Testis (tissue), 3 donors: ENCODE measurements around the gene GK2. TPM values are rescaled to one million over a fixed set of nuclear protein-coding genes. Genes with fewer than 3 reads are reported as not detected.

Experiments used
- DNase-seq: peaks from one replicate; pipeline ENCODE4 v3.0.0-alpha.2; 2019
- H3K27ac ChIP-seq, 2 donors: fragments of 200-600 bp; sonication (generic); one replicate each; pipeline ENCODE4 v1.5.1; 2019
- H3K27me3 ChIP-seq: fragments of 200-600 bp; sonication (generic); one replicate; pipeline ENCODE4 v1.5.1; 2019
- H3K36me3 ChIP-seq: fragments of 200-600 bp; sonication (generic); one replicate; pipeline ENCODE4 v1.5.1; 2017; ENCODE audit warnings: low read depth; ENCODE audit errors: missing control alignments
- H3K4me1 ChIP-seq: fragments of 200-600 bp; sonication (generic); one replicate; pipeline ENCODE4 v1.5.1; 2019
- H3K4me3 ChIP-seq, 2 donors: fragments of 200-600 bp; sonication (generic); one replicate each; pipeline ENCODE4 v1.5.1; 2017 to 2019
- H3K9me3 ChIP-seq: fragments of 200-600 bp; sonication (generic); one replicate; pipeline ENCODE4 v1.5.1; 2017
- POLR2A ChIP-seq: fragments of 450-650 bp; IDR thresholded peaks from one replicate; pipeline ENCODE4 v1.6.1; 2017; ENCODE audit warnings: antibody characterized with exemption, mild to moderate bottlenecking, moderate library complexity
- WGBS, 2 donors: methylation state at CpG; one replicate each; pipeline ENCODE4 v1.1.5; 2018; 5-methylcytosine and 5-hydroxymethylcytosine counted together
- intact Hi-C: fragments of 100-400 bp; cut with DNase I; formaldehyde crosslinking; loops from one replicate; pipeline ENCODE4 v1.15.1; 2023; ENCODE audit warnings: low total_unique reads
- polyA plus RNA-seq: library from polyadenylated mRNA; stranded (reverse); fragments of 350-450 nt; fragmentation: Illumina TruSeq; extraction: RNeasy Lipid Tissue Mini Kit (QIAGEN cat#74804); gene quantifications from one replicate; pipeline ENCODE4 v1.2.3, GENCODE V29; 2014; ENCODE audit warnings: low read depth, low replicate concordance; ENCODE audit not compliant: insufficient read depth
- total RNA-seq, 2 donors: library from RNA; depleted of rRNA; stranded (reverse); fragments of >200 nt; gene quantifications; one replicate each; pipeline ENCODE4 v1.2.3, GENCODE V29; 2016
- TF ChIP-seq, protein P1 (sequence below), 3 experiments: fragments of 450-650 bp in 2 of 3; fragments of 200-600 bp in 1 of 3; sonication (generic) in 1 of 3; IDR thresholded peaks; one replicate each; pipeline ENCODE4 v1.5.1; 2016 to 2019; ENCODE audit warnings: antibody characterized with exemption in 3 of 3, mild to moderate bottlenecking in 2 of 3, moderate library complexity in 1 of 3

GK2 gene
- total and polyA plus RNA-seq, 3 donors from 2014 or later = 29.0 to 201 (median 43.7) TPM

DNA sequence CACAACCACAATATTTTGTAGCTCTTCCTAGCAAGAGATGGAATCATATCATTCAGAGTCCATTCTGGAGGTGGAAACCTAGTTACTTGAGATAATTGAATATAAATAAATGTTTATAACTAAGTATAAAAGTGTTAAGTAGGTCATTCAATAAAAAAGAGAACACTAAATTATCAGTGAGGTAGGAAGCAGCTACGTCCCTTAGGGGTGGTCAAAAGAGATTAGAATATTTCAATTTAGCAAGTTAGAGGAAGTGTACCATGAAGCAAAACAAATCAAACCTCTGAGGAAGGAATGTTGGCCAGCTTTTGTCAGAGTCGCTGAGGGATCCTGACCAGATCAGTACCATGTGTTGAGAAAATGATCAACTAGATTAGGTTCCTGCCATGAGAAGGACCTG, 38.0 kb downstream of the GK2 start:
- no peaks in the 10 kb centered on the region for H3K36me3 ChIP-seq
- no peak for TF ChIP-seq POLR2A
- TF ChIP-seq, protein P1, sequence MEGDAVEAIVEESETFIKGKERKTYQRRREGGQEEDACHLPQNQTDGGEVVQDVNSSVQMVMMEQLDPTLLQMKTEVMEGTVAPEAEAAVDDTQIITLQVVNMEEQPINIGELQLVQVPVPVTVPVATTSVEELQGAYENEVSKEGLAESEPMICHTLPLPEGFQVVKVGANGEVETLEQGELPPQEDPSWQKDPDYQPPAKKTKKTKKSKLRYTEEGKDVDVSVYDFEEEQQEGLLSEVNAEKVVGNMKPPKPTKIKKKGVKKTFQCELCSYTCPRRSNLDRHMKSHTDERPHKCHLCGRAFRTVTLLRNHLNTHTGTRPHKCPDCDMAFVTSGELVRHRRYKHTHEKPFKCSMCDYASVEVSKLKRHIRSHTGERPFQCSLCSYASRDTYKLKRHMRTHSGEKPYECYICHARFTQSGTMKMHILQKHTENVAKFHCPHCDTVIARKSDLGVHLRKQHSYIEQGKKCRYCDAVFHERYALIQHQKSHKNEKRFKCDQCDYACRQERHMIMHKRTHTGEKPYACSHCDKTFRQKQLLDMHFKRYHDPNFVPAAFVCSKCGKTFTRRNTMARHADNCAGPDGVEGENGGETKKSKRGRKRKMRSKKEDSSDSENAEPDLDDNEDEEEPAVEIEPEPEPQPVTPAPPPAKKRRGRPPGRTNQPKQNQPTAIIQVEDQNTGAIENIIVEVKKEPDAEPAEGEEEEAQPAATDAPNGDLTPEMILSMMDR (IDR thresholded peaks at IDR 0.05) = no peak
- no peak for DNase-seq
- H3K4me3 ChIP-seq = no peak overlapping the region
- no peaks in the 10 kb centered on the region for H3K27me3 ChIP-seq
- no peaks in the 10 kb centered on the region for H3K9me3 ChIP-seq
- intact Hi-C loops = no loop called here
- WGBS, 2 donors = 70 to 77% methylated on average over 2 of the region's 2 CpGs
- no peak overlapping the region for H3K27ac ChIP-seq
- no peaks in the 10 kb centered on the region for H3K4me1 ChIP-seq

DNA sequence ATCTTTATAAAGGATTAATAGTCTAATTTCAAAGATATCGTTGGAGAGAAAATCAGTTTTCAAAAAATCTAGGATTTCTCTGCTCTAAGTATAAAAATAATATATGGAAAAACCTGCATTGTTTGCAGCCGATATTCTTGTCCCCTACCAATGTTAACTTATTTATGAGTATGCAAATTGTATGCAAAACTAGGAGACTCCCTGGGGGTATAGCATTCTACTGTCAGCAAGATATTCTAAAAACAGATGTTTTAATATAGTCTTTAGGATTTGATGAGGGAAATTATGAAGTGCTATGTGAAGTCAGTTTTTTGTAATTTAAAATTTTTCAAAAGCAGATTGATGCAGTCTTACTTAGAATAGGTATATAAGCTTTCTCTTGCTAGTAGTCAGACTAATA, 40.9 kb downstream of the GK2 start:
- no peaks in the 10 kb centered on the region for H3K9me3 ChIP-seq
- no peaks in the 10 kb centered on the region for H3K36me3 ChIP-seq
- DNase-seq = no peak
- no peaks in the 10 kb centered on the region for H3K27me3 ChIP-seq
- TF ChIP-seq, protein P1 (IDR thresholded peaks at IDR 0.05) = no peak
- no peak for TF ChIP-seq POLR2A
- H3K4me1 ChIP-seq = no peaks in the 10 kb centered on the region
- WGBS, 2 donors = 93 to 97% methylated on average over 2 of the region's 2 CpGs
- intact Hi-C loops = no loop called here
- no peak overlapping the region for H3K4me3 ChIP-seq
- no peak overlapping the region for H3K27ac ChIP-seq

DNA sequence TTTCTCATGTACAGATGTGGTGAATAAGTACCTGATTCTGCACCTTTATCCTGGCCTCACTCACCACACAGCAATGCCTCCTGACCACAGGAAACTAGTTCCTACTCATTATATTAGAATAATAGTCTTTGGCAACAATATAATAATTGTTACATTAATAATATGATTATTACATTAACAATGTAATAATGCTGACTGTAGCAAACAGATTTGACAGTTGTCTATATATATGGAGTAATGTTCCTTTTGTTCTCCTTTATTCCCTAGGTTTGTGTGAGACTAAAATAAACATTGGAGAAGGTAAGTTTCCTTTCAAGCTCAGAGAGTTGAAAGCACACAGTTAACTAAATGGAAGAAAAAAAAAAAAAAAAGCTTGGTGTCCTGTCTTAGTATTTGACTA, 41.6 kb downstream of the GK2 start:
- Histone ChIP-seq H3K36me3 (no peaks in the 10 kb centered on the region), H3K9me3 (no peaks in the 10 kb centered on the region), H3K27ac (no peak overlapping the region), H3K4me1 (no peaks in the 10 kb centered on the region), H3K4me3 (no peak overlapping the region), H3K27me3 (no peaks in the 10 kb centered on the region)
- no peak for TF ChIP-seq POLR2A
- TF ChIP-seq, protein P1 (IDR thresholded peaks at IDR 0.05) = no peak
- no peak for DNase-seq
- intact Hi-C loops = no loop called here

DNA sequence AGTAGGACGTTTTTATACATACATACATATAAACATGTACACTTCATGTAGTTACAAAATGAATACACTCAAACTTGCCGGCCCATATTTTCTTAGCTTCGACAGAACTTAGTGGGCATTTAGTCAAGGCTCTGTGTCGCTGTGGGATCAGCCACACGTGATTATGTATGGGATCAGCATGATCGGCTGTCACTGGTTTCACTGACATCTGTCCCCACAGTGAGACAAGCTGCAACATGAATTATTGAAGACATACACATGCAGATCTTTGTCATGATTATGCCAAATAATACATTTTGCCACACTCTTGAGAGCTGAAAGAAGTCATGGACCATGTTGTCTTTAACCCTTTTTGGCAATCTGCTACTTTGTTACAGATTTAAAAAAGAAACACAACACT, 44.0 kb downstream of the GK2 start:
- no peak overlapping the region for H3K4me3 ChIP-seq
- intact Hi-C loops = no loop called here
- H3K27me3 ChIP-seq = no peaks in the 10 kb centered on the region
- no peak overlapping the region for H3K27ac ChIP-seq
- H3K4me1 ChIP-seq = no peaks in the 10 kb centered on the region
- no peaks in the 10 kb centered on the region for H3K36me3 ChIP-seq
- no peaks in the 10 kb centered on the region for H3K9me3 ChIP-seq
- no peak for DNase-seq
- no peak for TF ChIP-seq POLR2A
- TF ChIP-seq, protein P1 (IDR thresholded peaks at IDR 0.05) = no peak
- WGBS, 2 donors = 85 to 89% methylated on average over 6 of the region's 6 CpGs

DNA sequence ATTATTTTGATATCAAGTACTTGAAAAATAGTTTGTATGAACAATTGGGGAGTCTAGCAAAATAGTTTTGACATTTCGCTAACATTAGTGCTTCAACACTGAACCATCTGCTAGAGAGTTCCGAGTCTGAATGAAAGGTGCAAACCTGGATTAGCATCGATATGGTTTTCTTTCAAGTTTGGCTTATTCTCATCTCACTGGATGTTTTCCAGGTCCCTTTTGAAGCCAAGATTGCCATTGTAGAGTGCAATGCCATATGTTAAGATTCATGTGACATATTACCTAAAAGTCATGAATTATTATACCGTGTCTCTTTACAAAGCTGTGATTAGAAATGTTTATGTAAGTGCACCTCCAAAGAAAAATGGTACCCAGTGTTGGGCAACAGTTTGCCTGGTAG, 45.4 kb downstream of the GK2 start:
- no peaks in the 10 kb centered on the region for H3K36me3 ChIP-seq
- TF ChIP-seq, protein P1 (IDR thresholded peaks at IDR 0.05) = no peak
- no peak for TF ChIP-seq POLR2A
- H3K27ac ChIP-seq = no peak overlapping the region
- DNase-seq = no peak
- H3K4me3 ChIP-seq = no peak overlapping the region
- no peaks in the 10 kb centered on the region for H3K9me3 ChIP-seq
- H3K27me3 ChIP-seq = no peaks in the 10 kb centered on the region
- WGBS, 2 donors = 90 to 93% methylated on average over 4 of the region's 4 CpGs
- H3K4me1 ChIP-seq = no peaks in the 10 kb centered on the region
- intact Hi-C loops = no loop called here
